Endothelial cell of umbilical vein (primary cell): ENCODE results near the gene SNX33. TPM values are rescaled to one million over a fixed set of nuclear protein-coding genes. Genes with fewer than 3 reads are reported as not detected.

Experiments used
- BruUV-seq: library from RNA; stranded (reverse); fragments of 400-500 nt; replicated peaks from 2 replicates; lab custom pipeline; 2021; lab: Mats Ljungman, UMichigan
- CTCF ChIA-PET: fragments of 300-600, 350-600 bp; sonication (Branson Sonifier 250); formaldehyde crosslinking; loops from one replicate; lab custom pipeline; 2021; ENCODE audit warnings: antibody characterized with exemption, inconsistent platforms; lab: Charles Lee
- POLR2A ChIA-PET: fragments of 300-600, 350-600 bp; sonication (Branson Sonifier 250); formaldehyde crosslinking; loops from one replicate; lab custom pipeline; 2021; ENCODE audit warnings: antibody characterized with exemption, inconsistent platforms; lab: Charles Lee
- DNase-seq: peaks from one replicate; pipeline ENCODE4 v3.0.0-alpha.2; 2011; ENCODE audit warnings: low read depth, low spot score
- FAIRE-seq: peaks from 2 replicates; lab custom pipeline; 2011; peaks lifted over from hg19 to GRCh38; lab: Jason Lieb, UNC
- H2AFZ ChIP-seq: 2 replicates; pipeline ENCODE4 v1.6.0; 2012; ENCODE audit warnings: low read depth, low read length, control low read depth, inconsistent platforms
- H3K27ac ChIP-seq: 2 replicates; pipeline ENCODE4 v1.5.1; 2011; ENCODE audit warnings: low read depth, mild to moderate bottlenecking, control low read depth, low read length, moderate library complexity; ENCODE audit not compliant: insufficient read depth
- H3K27me3 ChIP-seq, 2 experiments: 2 replicates each; pipeline versions ENCODE4 v1.6.0 to v1.6.1; 2011; ENCODE audit warnings: low read length in 2 of 2, mixed read lengths in 1 of 2; ENCODE audit not compliant: control insufficient read depth in 2 of 2, insufficient read depth in 2 of 2
- H3K36me3 ChIP-seq, 2 experiments: 2 replicates in 1 of 2; 3 replicates in 1 of 2; pipeline ENCODE4 v1.5.1; 2011; ENCODE audit warnings: low read length in 2 of 2, mild to moderate bottlenecking in 1 of 2, moderate library complexity in 1 of 2; ENCODE audit not compliant: control insufficient read depth in 2 of 2, insufficient read depth in 2 of 2; ENCODE audit errors: extremely low read depth in 1 of 2
- H3K4me1 ChIP-seq: 3 replicates; pipeline ENCODE4 v1.5.1; 2011; ENCODE audit warnings: mild to moderate bottlenecking, low read length; ENCODE audit not compliant: control insufficient read depth, insufficient read depth; ENCODE audit errors: extremely low read depth
- H3K4me2 ChIP-seq: 2 replicates; pipeline ENCODE4 v1.6.1; 2011; ENCODE audit warnings: low read length, control low read depth, mixed read lengths; ENCODE audit not compliant: insufficient read depth
- H3K4me3 ChIP-seq, 3 experiments: fragments of 200-600 bp in 1 of 3; sonication (generic), shearing (Covaris generic) in 1 of 3; replicated peaks in 1 of 3; 2 replicates each; pipeline ENCODE4 v1.5.1; 2011 to 2016; ENCODE audit warnings: control low read depth in 3 of 3, low read length in 3 of 3, mild to moderate bottlenecking in 2 of 3, inconsistent platforms in 1 of 3, low read depth in 1 of 3, moderate library complexity in 1 of 3; ENCODE audit not compliant: insufficient read depth in 1 of 3
- H3K79me2 ChIP-seq: 2 replicates; pipeline ENCODE4 v1.6.0; 2012; ENCODE audit warnings: low read length, inconsistent platforms; ENCODE audit not compliant: control insufficient read depth, insufficient read depth
- H3K9ac ChIP-seq: replicated peaks from 2 replicates; pipeline ENCODE3; 2011; ENCODE audit warnings: low read length, control low read depth; ENCODE audit not compliant: insufficient read depth; ENCODE audit errors: extremely low read depth
- H3K9me1 ChIP-seq: replicated peaks from 3 replicates; pipeline ENCODE4 v1.6.0; 2011; ENCODE audit warnings: mild to moderate bottlenecking, low read length; ENCODE audit not compliant: control insufficient read depth, insufficient read depth; ENCODE audit errors: extremely low read depth
- H3K9me3 ChIP-seq: replicated peaks from 2 replicates; pipeline ENCODE4 v1.5.1; 2012; ENCODE audit warnings: low read length, inconsistent platforms; ENCODE audit not compliant: control insufficient read depth, insufficient read depth
- H4K20me1 ChIP-seq: replicated peaks from 2 replicates; pipeline ENCODE3; 2011; ENCODE audit warnings: mild to moderate bottlenecking, low read length; ENCODE audit not compliant: control insufficient read depth, insufficient read depth; ENCODE audit errors: extremely low read depth
- CTCF ChIP-seq, 2 donors: IDR thresholded peaks; 1 replicate in 1 of 2; 2 replicates in 1 of 2; pipeline ENCODE4 v1.5.1; 2011; ENCODE audit warnings: low read length in 2 of 2, mild to moderate bottlenecking in 2 of 2, moderate library complexity in 2 of 2, control low read depth in 1 of 2, inconsistent platforms in 1 of 2, low read depth in 1 of 2; ENCODE audit not compliant: insufficient read depth in 1 of 2; ENCODE audit errors: extremely low read depth in 1 of 2
- EZH2 ChIP-seq: IDR thresholded peaks from 2 replicates; pipeline ENCODE4 v1.6.1; 2012; ENCODE audit warnings: borderline replicate concordance, low read depth, mild to moderate bottlenecking, moderate library complexity, low read length, inconsistent platforms; ENCODE audit not compliant: severe bottlenecking
- FOS ChIP-seq: IDR thresholded peaks from 2 replicates; pipeline ENCODE4 v1.6.1; 2011; ENCODE audit warnings: mild to moderate bottlenecking, low read length, moderate library complexity, borderline replicate concordance; ENCODE audit not compliant: insufficient read depth
- GATA2 ChIP-seq: IDR thresholded peaks from 2 replicates; pipeline ENCODE4 v1.7.0; 2011; ENCODE audit warnings: low read depth, mild to moderate bottlenecking, moderate library complexity, mixed read lengths, low read length; ENCODE audit not compliant: insufficient read length, insufficient read depth
- JUN ChIP-seq: IDR thresholded peaks from 2 replicates; pipeline ENCODE4 v1.6.1; 2011; ENCODE audit warnings: borderline replicate concordance, low read depth; ENCODE audit not compliant: insufficient read length, insufficient read depth
- MAX ChIP-seq: IDR thresholded peaks from 2 replicates; pipeline ENCODE4 v1.6.1; 2011; ENCODE audit not compliant: insufficient read depth, insufficient read length
- MYC ChIP-seq: IDR thresholded peaks from one replicate; pipeline ENCODE4 v1.6.1; 2011; ENCODE audit warnings: mild to moderate bottlenecking, low read depth, low read length
- POLR2A ChIP-seq: IDR thresholded peaks from 2 replicates; pipeline ENCODE4 v1.6.1; 2012; ENCODE audit warnings: low read depth, mild to moderate bottlenecking, control low read depth, low read length
- POLR2AphosphoS5 ChIP-seq: IDR thresholded peaks from 2 replicates; pipeline ENCODE4 v1.6.1; 2012; ENCODE audit warnings: low read depth, mild to moderate bottlenecking, control low read depth, low read length, moderate library complexity; ENCODE audit not compliant: insufficient read depth
- dilution Hi-C: fragments of 300-500 bp; cut with MboI; formaldehyde crosslinking; loops from one replicate; pipeline ENCODE4 v1.15.0; 2019; ENCODE audit warnings: low sequenced_read_pairs; ENCODE audit not compliant: extremely low pct_ligation_motif_present
- intact Hi-C: fragments of 100-400 bp; cut with micrococcal nuclease; formaldehyde crosslinking; loops from one replicate; pipeline ENCODE4 v1.10.0; 2022
- polyA plus RNA-seq, 4 experiments: library from polyadenylated mRNA; depleted of rRNA in 3 of 4; stranded (reverse) in 3 of 4; unstranded in 1 of 4; fragments of >200 nt; gene quantifications; 2 replicates each; pipeline versions ENCODE4 v1.2.1 to v1.2.3, GENCODE V29; 2011 to 2012; ENCODE audit warnings: missing spikeins in 1 of 4
- total RNA-seq: library from RNA; stranded (reverse); gene quantifications from 2 replicates; pipeline ENCODE4 v1.2.3, GENCODE V29; 2021

SNX33 gene
- total and polyA plus RNA-seq, 2 donors (not counting 3 experiments of a cell fraction or from before 2014, with no cell fraction given), result 7.9 to 12.6 TPM

- ChIA-PET POLR2A (interaction anchor here (0.8 kb wide), 1 partner anchor 103 kb away, joined by 3 read pairs; the partner anchor contains the start of gene PTPN9), CTCF (interaction anchor here (0.8 to 8.3 kb wide), 7 partner anchors 10 to 314 kb away, joined by 3 to 65 read pairs (median 7); partner anchors contain the start of genes IMP3, MAN2C1 and PTPN9)
- Histone ChIP-seq H3K4me1 (no peaks in the 10 kb centered on the region), H3K36me3 (no peaks in the 10 kb centered on the region), H2AFZ (no peak overlapping the region), H3K9me3 (no peaks in the 10 kb centered on the region), H3K4me2 (no peak overlapping the region), H3K27ac (no peak overlapping the region), H4K20me1 (no peaks in the 10 kb centered on the region), H3K27me3 (peaks cover 15 to 17% of the 10 kb centered on the region in 2 experiments), H3K4me3 (no peak overlapping the region), H3K79me2 (no peaks in the 10 kb centered on the region), H3K9ac (no peak overlapping the region), H3K9me1 (no peaks in the 10 kb centered on the region)
- BruUV-seq, result no TSS peak
- intact Hi-C loops, result loop anchor here (1.0 to 5.0 kb wide), 7 partner anchors 34 to 655 kb away; partner anchors contain the start of genes MAN2C1 and PTPN9
- FAIRE-seq (no peak), DNase-seq (no peak)
- TF ChIP-seq EZH2 (no peak), FOS (no peak), MAX (no peak), POLR2AphosphoS5 (no peak), JUN (no peak), MYC (no peak), CTCF (IDR thresholded peaks at IDR 0.05; ENCODE audit: extremely low read depth in 1 of 2, insufficient read depth in 1 of 2, low read depth in 1 of 2, low read length in 2 of 2) (no peak), POLR2A (no peak), GATA2 (no peak)
- dilution Hi-C loops, result no loop called here
Observed at GRCh38 chr15:75682181-75683135, 34.7 kb downstream of the SNX33 start.
